NCI-H526 (cell line): ENCODE results near the gene GNL1.
"Not testable (repeated sequence)": the region's sequence is repeated elsewhere in the genome, so short reads cannot be mapped to it uniquely, and the experiment has no call there.

Experiments used
- DNase-seq, 2 experiments: peaks; one replicate each; lab custom pipeline; 2025; lab: John Stamatoyannopoulos, UW

GNL1 gene

DNA sequence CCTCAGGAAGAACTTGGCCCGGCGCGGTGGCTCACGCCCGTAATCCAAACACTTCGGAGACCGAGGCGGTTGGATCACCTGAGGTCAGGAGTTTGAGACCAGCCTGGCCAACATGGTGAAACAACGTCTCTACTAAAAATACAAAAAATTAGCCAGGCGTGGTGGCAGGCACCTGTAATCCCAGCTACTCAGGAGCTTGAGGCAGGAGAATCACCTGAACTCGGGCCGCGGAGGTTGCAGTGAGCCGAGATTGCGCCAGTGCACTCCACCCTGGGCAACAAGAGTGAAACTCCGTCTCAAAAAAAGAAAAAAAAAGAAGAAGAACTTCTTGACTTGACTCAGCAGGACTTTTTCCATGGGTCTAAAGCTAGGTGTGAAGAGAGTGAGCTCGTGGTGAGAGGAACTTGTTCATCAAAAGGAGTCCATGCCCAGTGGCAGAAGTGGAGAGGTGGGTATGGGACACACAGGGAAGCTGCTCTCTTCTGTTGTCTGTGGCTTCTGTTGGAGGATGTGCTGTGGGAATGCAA is 26.9 kb downstream of the GNL1 start:
- DNase-seq: not testable (repeated sequence)

DNA sequence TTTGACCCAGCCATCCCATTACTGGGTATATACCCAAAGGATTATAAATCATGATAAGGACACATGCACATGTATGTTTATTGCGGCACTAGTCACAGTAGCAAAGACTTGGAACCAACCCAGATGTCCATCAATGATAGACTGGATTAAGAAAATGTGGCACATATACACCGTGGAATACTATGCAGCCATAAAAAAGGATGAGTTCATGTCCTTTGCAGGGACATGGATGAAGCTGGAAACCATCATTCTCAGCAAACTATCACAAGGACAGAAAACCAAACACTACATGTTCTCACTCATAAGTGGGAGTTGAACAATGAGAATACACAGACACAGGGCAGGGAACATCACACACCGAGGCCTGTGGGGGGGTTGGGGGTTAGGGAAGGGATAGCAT is 29.8 kb downstream of the GNL1 start:
- DNase-seq: not testable (repeated sequence)

DNA sequence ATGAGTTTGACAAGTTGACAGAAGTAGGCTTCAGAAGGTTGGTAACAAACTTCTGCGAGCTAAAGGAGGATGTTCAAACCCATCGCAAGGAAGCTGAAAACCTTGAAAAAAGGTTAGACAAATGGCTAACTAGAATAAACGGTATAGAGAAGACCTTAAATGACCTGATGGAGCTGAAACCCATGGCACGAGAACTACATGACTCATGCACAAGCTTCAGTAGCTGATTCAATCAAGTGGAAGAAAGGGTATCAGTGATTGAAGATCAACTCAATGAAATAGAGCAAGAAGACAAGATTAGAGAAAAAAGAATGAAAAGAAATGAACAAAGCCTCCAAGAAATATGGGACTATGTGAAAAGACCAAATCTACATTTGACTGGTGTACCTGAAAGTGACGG is 34.3 kb downstream of the GNL1 start:
- DNase-seq: not testable (repeated sequence)

DNA sequence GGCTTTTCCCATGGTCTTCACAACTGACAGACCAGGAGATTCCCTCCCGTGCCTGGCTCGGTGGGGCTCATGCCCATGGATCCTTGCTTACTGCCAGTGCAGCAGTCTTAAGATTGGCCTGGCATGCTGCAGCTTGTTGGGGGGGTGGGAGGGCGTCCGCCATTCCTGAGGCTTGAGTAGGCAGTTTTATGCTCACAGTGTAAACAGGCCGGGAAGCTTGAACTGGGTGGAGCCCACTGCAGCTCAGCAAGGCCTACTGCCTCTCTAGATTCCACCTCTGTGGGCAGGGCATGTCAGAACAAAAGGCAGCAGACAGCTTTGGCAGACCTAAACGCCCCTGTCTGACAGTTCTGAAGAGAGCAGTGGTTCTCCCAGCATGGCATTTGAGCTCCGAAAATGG is 35.2 kb downstream of the GNL1 start:
- DNase-seq: not testable (repeated sequence)

DNA sequence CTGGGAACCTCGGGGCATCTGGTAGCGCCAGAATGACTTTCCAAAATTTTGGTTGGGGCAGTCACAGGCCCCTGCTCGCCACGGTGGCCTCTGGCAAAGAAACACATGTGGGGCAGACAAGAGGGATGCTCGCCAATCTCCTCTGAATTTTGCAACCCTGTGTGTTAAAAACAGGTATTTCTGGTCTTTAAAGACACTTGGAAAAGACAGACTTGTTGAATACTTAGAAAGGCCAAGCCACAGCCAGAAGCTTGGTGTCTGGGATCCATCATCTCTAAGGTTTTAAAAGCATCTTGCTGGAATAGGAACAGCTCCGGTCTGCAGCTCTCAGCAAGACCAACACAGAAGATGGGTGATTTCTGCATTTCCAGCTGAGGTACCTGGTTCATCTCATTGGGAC is 35.8 kb downstream of the GNL1 start:
- no peak for DNase-seq

DNA sequence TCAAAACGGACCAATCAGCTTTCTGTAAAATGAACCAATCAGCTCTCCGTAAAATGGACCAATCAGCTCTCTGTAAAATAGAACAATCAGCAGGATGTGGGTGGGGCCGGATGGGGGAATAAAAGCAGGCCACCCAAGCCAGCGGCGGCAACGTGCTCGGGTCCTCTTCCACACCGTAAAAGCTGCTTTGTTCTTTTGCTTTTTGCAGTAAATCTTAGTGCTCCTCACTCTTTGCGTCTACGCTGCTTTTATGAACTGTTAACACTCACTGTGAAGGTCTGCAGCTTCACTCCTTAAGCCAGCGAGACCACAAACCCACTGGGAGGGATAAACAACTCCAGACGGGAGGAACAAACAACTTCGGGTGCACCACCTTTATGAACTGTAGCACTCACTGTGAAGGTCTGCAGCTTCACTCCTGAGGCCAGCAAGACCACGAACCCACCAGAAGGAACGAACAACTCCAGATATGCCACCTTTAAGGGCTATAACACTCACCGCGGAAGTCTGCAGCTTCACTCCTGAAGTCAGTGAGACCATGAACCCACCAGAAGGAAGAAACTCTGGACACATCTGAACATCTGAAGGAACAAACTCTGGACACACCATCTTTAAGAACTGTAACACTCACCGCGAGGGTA is 37.7 kb downstream of the GNL1 start:
- not testable (repeated sequence) for DNase-seq

DNA sequence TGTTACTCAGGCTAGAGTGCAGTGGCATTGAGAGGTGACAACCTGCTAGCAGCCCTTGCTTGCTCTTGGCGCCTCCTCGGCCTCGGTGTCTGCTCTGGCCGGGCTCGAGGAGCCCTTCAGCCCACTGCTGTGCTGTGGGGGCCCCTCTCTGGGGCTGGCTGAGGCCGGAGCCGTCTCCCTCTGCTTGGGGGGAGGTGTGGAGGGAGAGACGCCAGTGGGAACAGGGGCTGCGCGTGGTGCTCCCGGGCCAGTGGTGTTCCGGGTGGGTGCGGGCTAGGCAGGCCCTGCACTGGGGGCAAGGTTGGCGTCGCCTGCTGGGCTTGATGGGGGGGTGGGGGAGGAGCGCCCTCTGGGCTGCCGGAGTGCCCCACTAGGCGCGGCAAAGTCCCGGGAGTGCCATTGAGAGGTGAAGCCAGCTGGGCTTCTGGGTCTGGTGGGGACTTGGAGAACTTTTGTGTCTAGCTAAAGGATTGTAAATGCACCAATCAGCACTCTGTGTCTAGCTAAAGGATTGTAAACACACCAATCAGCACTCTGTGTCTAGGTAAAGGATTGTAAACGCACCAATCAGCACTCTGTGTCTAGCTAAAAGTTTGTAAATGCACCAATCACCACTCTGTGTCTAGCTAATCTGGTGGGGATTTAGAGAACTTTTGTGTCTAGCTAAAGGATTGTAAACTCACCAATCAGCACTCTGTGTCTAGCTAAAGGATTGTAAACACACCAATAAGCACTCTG is 38.4 kb downstream of the GNL1 start:
- DNase-seq: not testable (repeated sequence)

DNA sequence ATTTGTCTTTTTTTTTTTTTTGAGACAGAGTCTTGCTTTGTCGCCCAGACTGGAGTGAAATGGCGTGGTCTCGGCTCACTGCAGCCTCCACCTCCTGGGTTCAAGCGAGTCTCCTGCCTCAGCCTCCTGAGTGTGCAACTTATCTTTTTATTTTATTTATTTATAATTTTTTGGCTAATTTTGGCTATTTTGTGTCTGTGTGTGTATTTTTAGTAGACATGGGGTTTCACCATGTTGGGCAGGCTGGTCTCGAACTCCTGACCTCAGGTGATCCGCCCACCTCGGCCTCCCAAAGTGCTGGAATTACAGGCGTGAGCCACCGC is 39.6 kb downstream of the GNL1 start:
- DNase-seq: not testable (repeated sequence)

DNA sequence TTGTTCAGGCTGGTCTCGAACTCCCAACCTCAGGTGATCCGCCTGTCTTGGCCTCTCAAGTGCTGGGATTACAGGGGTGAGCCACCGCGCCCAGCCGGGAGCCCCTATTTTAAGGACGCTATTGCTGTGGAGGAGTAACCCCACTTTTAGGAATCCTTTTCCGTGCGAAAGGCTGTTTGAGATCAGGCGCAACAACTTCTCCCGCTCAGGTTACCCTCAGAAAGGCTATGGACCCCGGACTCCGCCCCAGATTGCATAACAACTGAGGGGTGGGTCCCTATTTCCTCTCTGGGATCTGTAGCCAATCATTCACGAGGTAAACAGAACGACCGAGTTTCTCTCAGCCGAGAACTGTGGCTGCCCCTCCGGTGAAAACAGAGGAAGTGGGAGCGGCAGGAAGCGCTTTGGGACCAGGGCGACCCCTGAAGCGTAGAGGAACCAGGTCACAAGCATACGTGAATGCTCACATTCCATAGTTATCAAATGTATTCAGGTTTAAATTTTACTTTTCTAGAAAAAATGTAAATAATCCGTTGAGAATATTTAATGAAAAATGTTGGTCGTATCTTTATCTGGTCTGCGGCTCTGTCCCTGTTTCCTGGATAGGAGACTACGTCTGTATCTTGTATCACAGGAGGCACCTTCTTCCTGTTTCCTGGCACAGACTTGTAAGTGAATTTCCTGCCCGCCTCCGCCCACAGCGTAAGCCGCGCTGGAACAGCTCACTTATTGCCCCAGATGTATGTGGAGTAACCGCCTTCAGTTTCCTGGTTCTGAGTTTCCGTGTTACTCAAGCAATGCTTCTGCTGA is 40.1 kb downstream of the GNL1 start:
- peak; percentile 65 to 73 for DNase-seq

DNA sequence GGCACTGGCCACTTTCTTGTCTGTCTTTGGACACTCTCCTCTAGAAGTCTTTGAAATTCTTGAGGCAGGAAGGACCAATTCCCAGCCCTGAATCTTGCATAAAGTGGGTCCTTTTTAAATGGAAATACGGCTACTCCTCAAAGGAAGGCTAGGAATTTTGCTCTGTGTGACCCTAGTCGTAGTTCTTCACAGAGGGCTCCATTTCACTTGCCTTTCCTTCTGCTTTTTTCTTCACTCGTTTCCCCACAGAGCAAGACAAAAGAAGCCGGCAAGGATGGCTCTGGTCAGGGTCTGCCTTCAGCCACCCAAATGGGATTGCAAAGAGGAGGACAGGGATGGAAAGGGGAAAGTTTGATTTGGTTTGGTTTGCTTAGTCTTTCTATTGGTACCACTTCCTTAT is 41.2 kb downstream of the GNL1 start:
- DNase-seq: no peak

DNA sequence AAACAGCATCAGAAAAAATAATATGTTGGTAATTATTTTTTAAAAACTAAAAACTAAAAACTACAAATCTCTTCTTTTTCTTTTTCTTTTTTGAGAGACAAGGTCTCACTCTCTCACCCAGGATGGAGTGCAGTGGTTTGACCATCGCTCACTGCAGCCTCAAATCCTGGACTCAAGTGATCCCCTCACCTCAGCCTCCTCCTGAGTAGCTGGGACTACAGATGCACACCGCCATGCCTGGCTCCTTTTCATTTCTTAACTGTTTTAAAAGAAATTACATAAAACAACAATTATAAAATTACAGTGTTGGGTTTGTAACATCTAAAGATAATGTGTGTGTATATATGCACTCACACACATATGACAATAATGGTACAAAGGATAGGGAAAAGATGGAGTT is 42.8 kb downstream of the GNL1 start:
- DNase-seq: no peak

DNA sequence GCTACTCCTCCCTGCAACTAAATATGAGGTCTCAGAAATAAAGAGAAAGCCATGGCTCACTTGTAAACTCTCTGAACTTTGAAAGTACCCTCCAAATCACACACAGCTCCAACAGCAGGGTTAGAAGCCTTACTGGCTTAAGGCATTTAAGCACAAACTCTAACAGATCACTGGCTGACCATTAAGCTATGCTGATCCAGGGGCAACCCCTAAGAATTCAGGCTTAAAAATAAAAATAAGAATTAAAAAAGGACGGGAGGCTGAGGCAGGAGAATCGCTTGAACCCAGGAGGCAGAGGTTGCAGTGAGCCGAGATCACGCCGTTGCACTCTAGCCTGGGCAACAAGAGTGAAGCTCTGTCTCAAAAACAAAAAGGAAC is 45.1 kb downstream of the GNL1 start:
- no peak for DNase-seq

DNA sequence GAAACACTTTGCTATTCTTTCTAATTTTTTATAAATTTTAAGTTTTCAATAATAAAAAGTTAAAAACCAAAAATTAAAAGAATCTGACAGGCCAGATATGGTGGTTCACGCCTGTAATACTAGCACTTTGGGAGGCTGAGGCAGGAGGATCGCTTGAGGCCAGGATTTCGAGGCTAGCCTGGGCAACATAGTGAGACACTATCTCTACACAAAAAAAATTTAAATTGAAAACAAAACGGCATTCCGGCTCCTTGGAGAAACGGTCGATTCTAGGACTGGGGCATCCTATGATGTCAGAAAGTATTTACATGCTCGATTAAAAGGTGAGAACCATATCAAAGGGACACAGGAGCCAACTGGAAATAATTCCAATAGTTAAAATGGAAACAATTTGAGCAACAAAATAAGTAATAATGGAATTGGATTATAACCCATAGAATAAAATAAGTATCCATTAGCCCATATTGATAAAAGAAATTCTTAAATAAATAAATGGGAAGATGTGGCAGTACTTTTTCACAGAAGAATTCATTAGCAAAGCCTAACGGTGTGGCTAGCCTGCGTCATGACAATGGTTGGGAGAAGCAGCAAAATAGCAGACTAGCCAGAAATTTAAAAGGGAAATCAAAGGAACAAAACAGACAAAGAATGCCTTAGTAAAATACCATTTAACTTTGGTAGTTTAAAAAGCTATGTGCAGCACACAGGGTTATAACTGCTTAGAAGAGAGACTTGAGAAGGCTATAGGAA is 45.7 kb downstream of the GNL1 start:
- DNase-seq: no peak

DNA sequence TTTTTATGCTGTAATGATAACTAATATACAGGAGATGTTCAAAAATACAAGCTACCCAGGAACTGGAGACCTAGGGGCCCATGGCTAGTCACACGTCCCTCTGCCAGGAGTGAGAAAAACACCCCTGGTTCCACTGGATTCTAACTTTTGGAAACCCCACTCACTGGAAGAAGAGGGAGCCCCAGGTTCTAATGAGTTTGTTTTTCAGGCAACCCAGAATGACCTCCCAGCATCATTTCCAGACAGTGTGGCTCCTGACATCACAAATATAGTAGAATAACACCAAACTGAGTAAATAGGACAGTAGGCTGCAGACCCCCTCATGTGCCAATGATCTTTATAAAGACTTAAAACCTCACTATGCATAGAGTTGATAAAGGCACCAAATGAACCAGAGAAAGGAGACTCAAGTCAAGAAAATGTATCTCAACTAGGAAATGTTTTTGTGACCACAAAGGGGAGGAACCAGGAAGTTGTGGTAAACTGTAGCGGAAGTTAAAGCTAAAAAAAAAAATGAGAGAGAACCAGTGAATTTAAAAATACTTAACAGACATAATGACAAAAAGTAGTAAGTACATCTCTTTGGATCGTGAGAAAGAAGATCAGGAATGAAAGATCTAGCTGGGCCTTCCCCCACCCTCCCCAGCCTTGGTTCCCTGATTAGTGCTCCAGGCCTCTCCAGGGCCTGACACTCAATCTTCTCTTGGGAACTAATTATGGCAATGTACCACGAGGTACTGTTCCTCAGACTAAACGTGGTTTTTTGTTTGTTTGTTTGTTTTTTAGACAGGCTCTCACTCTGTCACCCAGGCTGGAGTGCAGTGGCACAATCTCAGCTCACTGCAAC is 47.2 kb downstream of the GNL1 start:
- no peak for DNase-seq

DNA sequence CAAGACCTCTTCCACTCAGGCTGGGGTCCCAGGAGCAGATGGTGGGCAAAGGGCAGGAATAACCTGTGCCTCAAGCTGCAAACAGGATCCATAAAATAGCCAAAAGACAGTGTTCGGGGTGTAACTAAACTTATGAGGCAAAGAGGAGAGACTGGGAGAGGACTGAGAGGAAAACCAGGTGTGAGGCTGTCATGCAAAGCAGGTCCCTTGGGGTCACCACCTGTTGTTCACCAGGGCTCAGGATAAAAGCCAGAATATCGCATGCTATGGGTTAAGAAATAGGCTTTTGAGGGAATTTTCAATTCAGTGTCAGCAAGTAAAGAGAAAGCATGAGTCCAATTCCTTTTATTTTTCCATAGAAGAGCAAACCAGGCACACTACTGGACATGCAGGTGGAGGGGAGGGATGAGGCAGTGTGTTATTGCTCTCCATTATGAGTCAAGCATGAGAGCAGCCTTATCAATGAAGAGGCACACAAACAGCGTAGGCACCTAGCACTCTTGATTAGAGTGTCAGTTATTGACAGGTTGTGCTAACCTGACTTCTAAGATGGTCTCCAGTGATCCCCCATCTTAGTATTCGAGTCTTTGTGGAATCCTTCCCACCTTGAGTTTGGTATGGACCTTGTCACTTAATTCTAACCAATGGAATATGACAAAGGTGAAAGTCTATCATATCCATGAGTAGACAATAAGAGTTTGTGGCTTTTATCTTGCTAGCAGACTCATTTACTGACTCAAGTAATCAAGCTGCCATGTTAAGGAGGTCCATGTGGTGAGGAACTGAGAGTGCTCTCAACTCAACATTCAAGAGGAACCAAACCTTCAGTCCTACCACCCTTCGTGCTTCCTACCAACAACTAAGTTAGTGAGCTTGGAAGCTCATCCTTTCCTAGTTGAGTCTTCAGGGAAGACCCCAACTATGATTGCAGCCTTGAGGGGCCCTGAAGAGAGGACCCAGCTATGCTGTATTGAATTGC is 48.2 kb downstream of the GNL1 start:
- peak in 1 of 2 experiments; percentile 45 for DNase-seq

DNA sequence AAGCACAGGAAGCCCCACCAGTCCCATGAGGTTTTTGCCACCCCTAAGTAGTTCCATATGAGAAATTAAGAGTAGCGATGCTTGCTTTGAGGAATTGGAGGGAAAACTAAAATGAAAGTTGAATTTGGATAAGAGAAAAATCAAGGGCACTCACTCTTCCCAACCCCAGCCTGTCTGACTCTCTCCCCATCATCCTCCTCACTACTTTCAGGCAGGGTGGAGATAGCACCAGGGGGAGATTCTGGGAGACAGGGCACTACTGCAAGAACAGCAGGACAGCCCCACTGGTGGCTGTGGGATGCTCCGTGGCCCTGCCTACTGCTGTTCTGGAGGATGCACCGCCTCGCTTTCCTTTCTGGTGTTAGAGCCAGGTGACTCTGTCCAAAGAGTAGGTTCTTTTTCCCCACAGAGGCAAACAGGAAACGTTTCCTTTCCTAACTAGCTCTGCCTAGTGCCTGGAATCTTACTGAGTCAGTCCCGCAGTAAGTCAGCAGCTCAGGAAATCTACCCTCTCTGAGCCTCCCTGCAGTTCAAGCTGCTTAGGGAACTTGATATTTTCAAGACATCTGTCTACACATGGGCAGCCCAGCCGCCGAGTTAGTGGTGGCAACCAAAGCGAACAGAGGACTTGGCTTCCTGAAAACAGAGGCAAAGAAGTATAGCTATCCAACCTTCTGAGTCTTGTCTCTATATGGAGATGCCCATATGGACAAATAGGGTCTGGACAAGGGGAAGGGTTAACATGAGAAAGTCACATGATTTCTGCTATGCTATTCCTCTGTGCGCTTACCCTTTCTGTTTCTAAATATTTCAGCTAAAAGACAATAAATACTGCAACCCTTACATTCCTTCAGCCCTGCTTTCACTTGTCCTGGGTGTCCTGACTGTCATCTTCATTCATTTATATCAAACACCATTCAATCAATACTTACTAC is 55.6 kb downstream of the GNL1 start:
- no peak for DNase-seq

DNA sequence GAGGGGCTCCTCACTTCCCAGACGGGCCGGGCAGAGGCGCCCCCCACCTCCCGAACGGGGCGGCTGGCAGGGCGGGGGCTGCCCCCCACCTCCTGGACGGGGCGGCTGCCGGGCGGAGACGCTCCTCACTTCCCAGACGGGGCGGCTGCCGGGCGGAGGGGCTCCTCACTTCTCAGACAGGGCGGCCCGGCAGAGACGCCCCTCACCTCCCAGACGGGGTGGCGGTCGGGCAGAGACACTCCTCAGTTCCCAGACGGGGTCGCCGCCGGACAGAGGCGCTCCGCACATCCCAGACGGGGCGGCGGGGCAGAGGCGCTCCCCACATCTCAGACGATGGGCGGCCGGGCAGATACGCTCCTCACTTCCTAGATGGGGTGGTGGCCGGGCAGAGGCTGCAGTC is 57.6 kb downstream of the GNL1 start:
- DNase-seq: not testable (repeated sequence)

DNA sequence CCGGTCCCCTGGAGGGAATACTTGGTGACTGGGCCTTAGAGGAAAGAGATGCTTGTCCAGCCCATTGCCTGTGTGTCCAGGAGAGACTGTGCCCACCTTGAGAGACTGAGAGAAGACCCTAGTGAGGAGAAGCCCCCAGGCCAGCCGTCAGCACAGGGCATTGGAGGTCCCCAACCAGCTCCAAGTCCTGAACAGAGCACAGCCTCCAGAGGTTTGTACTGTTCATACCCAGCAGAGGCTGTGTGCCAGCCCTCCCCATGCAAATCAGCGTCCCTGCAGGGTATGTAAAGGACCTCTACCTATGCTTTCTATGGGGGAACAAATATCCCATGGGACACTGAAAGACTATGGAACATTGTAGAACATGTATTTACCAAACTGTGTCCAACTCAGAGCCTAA is 58.6 kb downstream of the GNL1 start:
- peak; percentile 25 to 69 for DNase-seq

DNA sequence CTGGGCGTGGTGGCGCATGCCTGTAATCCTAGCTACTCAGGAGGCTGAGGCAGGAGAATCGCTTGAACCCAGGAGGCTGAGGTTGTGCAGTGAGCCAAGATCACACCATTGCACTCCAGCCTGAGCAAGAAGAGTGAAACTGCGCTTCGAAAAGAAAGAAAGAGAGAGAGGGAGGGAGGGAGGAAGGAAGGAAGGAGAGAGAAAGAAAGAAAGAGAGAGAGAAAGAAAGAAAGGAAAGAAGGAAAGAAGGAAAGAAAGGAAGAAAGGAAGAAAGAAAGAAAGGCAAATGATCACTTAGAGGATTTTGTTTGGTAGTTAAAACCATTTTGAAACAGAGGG is 59.1 kb downstream of the GNL1 start:
- DNase-seq: not testable (repeated sequence)
